ENCODE measurements around the gene SLC25A25. TPM values are rescaled to one million over a fixed set of nuclear protein-coding genes. Genes with fewer than 3 reads are reported as not detected.

SLC25A25 gene
- total RNA-seq, 1 donor: 20.2 TPM

GRCh38 chr9:128073253-128073886, 5.3 kb downstream of the SLC25A25 start:
- DNase-seq (ENCODE audit: low read depth): peak; percentile 58
- no peak overlapping the region for H3K4me3 ChIP-seq (ENCODE audit: low read depth, low read length)

GRCh38 chr9:128077847-128078503, 9.9 kb downstream of the SLC25A25 start:
- DNase-seq (ENCODE audit: low read depth): no peak
- H3K4me3 ChIP-seq (ENCODE audit: low read depth, low read length): no peak overlapping the region
- TF ChIP-seq CTCF (IDR thresholded peaks at IDR 0.05; ENCODE audit: insufficient read depth, low read length): no peak

More at GRCh38 chr9:128073253-128073886, 5.3 kb downstream of the SLC25A25 start:
- no peak for TF ChIP-seq CTCF (IDR thresholded peaks at IDR 0.05; ENCODE audit: insufficient read depth, low read length)

- TF ChIP-seq CTCF (IDR thresholded peaks at IDR 0.05; ENCODE audit: insufficient read depth, low read length): no peak
- DNase-seq (ENCODE audit: low read depth): peak; percentile 58
- no peak overlapping the region for H3K4me3 ChIP-seq (ENCODE audit: low read depth, low read length)
Observed at GRCh38 chr9:128078504-128079434, 10.7 kb downstream of the SLC25A25 start.

GRCh38 chr9:128080206-128080605, 12.2 kb downstream of the SLC25A25 start:
- no peak for DNase-seq (ENCODE audit: low read depth)
- H3K4me3 ChIP-seq (ENCODE audit: low read depth, low read length): no peak overlapping the region
- no peak for TF ChIP-seq CTCF (IDR thresholded peaks at IDR 0.05; ENCODE audit: insufficient read depth, low read length)

- no peak for TF ChIP-seq CTCF (IDR thresholded peaks at IDR 0.05; ENCODE audit: insufficient read depth, low read length)
- DNase-seq (ENCODE audit: low read depth): peak; percentile 91
- H3K4me3 ChIP-seq (ENCODE audit: low read depth, low read length): no peak overlapping the region
Observed at GRCh38 chr9:128081056-128081455, 13.0 kb downstream of the SLC25A25 start.

GRCh38 chr9:128082151-128082550, 14.1 kb downstream of the SLC25A25 start:
- H3K4me3 ChIP-seq (ENCODE audit: low read depth, low read length): no peak overlapping the region

More at GRCh38 chr9:128082151-128082550, 14.1 kb downstream of the SLC25A25 start:
- no peak for DNase-seq (ENCODE audit: low read depth)
- no peak for TF ChIP-seq CTCF (IDR thresholded peaks at IDR 0.05; ENCODE audit: insufficient read depth, low read length)
